Measurements from ENCODE around the gene TMEM81.

GRCh38 chr1:205109711-205110110 lies 25.5 kb upstream of the TMEM81 start:
- TF ChIP-seq CTCF (IDR thresholded peaks at IDR 0.05) (no peak), POLR2AphosphoS5 (IDR thresholded peaks at IDR 0.05) (no peak), POLR2A (IDR thresholded peaks at IDR 0.05) (no peak), EP300 (IDR thresholded peaks at IDR 0.05) (no peak)

Measured in gastroesophageal sphincter (tissue), 3 donors.